Endometrial microvascular endothelial cells (primary cell): Measurements from ENCODE around the gene RBPMS2. TPM values are rescaled to one million over a fixed set of nuclear protein-coding genes. Genes with fewer than 3 reads are reported as not detected.
"Not testable (repeated sequence)": the region's sequence is repeated elsewhere in the genome, so short reads cannot be mapped to it uniquely, and the experiment has no call there.

Experiments used
- in situ Hi-C: cut with HindIII; loops from 2 replicates; pipeline ENCODE4 v1.10.0; 2017; ENCODE audit warnings: low sequenced_read_pairs, low pct_unique_long_range_greater_than_20kb; ENCODE audit errors: inconsistent ontology term
- total RNA-seq: library from RNA; depleted of rRNA; stranded (reverse); fragments of >200 nt; gene quantifications from one replicate; pipeline ENCODE4 v1.2.3, GENCODE V29; 2015; ENCODE audit errors: inconsistent ontology term

Gene RBPMS2
- total RNA-seq, 1 donor from 2014 or later, result not detected

GRCh38 chr15:64762546-64762945, 12.8 kb downstream of the RBPMS2 start:
- in situ Hi-C loops, result no loop called here

GRCh38 chr15:64761156-64761555, 14.2 kb downstream of the RBPMS2 start:
- in situ Hi-C loops, result no loop called here

- in situ Hi-C loops, result no loop called here
These were observed 15.3 kb downstream of the RBPMS2 start for GRCh38 chr15:64760056-64760455.

GRCh38 chr15:64755427-64755940, 19.9 kb downstream of the RBPMS2 start:
- in situ Hi-C loops, result no loop called here

GRCh38 chr15:64754663-64755426, 20.5 kb downstream of the RBPMS2 start:
- in situ Hi-C loops, result no loop called here

- in situ Hi-C loops, result no loop called here
These were observed 21.8 kb downstream of the RBPMS2 start for GRCh38 chr15:64753480-64754185.

- in situ Hi-C loops, result no loop called here
These were observed 23.9 kb downstream of the RBPMS2 start for GRCh38 chr15:64751464-64751863.

GRCh38 chr15:64749999-64750657, 25.3 kb downstream of the RBPMS2 start:
- in situ Hi-C loops, result no loop called here

GRCh38 chr15:64749167-64749566, 26.2 kb downstream of the RBPMS2 start:
- in situ Hi-C loops, result no loop called here

- in situ Hi-C loops, result no loop called here
These were observed 27.1 kb downstream of the RBPMS2 start for GRCh38 chr15:64748251-64748650.

GRCh38 chr15:64747578-64747977, 27.8 kb downstream of the RBPMS2 start:
- in situ Hi-C loops, result no loop called here

- in situ Hi-C loops, result no loop called here
These were observed 28.5 kb downstream of the RBPMS2 start for GRCh38 chr15:64746921-64747320.

GRCh38 chr15:64746356-64746755, 29.0 kb downstream of the RBPMS2 start:
- in situ Hi-C loops, result no loop called here

- in situ Hi-C loops, result no loop called here
These were observed 31.7 kb downstream of the RBPMS2 start for GRCh38 chr15:64743691-64744090.

GRCh38 chr15:64742921-64743320, 32.5 kb downstream of the RBPMS2 start:
- in situ Hi-C loops, result no loop called here

GRCh38 chr15:64742385-64742784, 33.0 kb downstream of the RBPMS2 start:
- in situ Hi-C loops, result no loop called here

- in situ Hi-C loops, result not testable (repeated sequence)
These were observed 33.7 kb downstream of the RBPMS2 start for GRCh38 chr15:64741708-64742107.

GRCh38 chr15:64740311-64741170, 34.8 kb downstream of the RBPMS2 start:
- in situ Hi-C loops, result no loop called here
